HUES64 (cell line): ENCODE measurements around the gene HOXA5.

Source experiments
- H3K27ac ChIP-seq: 2 replicates; pipeline ENCODE4 v1.7.0; 2013; ENCODE audit warnings: low read depth, low read length, inconsistent platforms
- H3K27me3 ChIP-seq: 2 replicates; pipeline ENCODE4 v1.6.1; 2013; ENCODE audit warnings: mild to moderate bottlenecking, low read length; ENCODE audit not compliant: insufficient read depth
- H3K36me3 ChIP-seq: 2 replicates; pipeline ENCODE4 v1.6.1; 2013; ENCODE audit warnings: mild to moderate bottlenecking, low read length; ENCODE audit not compliant: insufficient read depth
- H3K4me1 ChIP-seq: 2 replicates; pipeline ENCODE4 v1.6.1; 2013; ENCODE audit warnings: mild to moderate bottlenecking, low read length, moderate library complexity; ENCODE audit not compliant: insufficient read depth
- H3K4me3 ChIP-seq: 2 replicates; pipeline ENCODE4 v1.5.1; 2013; ENCODE audit warnings: mild to moderate bottlenecking, low read length, moderate library complexity
- H3K9ac ChIP-seq: 2 replicates; pipeline ENCODE4 v1.6.1; 2013; ENCODE audit warnings: mild to moderate bottlenecking, low read depth, low read length
- H3K9me3 ChIP-seq: 2 replicates; pipeline ENCODE4 v1.6.1; 2013; ENCODE audit warnings: low read depth, low read length; ENCODE audit not compliant: insufficient read depth
- WGBS: fragments of 150-250, 120-280 bp; methylation state at CpG from one replicate; pipeline ENCODE4 v1.1.7; 2013; ENCODE audit warnings: missing lambda C conversion rate; 5-methylcytosine and 5-hydroxymethylcytosine counted together

The HOXA5 gene

GRCh38 chr7:27167916-27168264 lies 24.4 kb upstream of the HOXA5 start:
- H3K9me3 ChIP-seq = 0 out of 2 replicates have a peak, but pooled peaks cover 8% of the 10 kb centered on the region
- no peak overlapping the region for H3K4me3 ChIP-seq
- no peak overlapping the region for H3K27ac ChIP-seq
- no peak overlapping the region for H3K9ac ChIP-seq
- H3K4me1 ChIP-seq = no peaks in the 10 kb centered on the region
- H3K36me3 ChIP-seq = no peaks in the 10 kb centered on the region
- peaks cover 100% of the 10 kb centered on the region for H3K27me3 ChIP-seq
- WGBS = 20% methylated on average over 4 of the region's 4 CpGs

- Histone ChIP-seq H3K27me3 (peaks cover 100% of the 10 kb centered on the region), H3K9ac (no peak overlapping the region), H3K36me3 (no peaks in the 10 kb centered on the region), H3K27ac (no peak overlapping the region), H3K4me1 (no peaks in the 10 kb centered on the region), H3K4me3 (no peak overlapping the region), H3K9me3 (0 out of 2 replicates have a peak, but pooled peaks cover 8% of the 10 kb centered on the region)
- 5% methylated on average over 50 of the region's 50 CpGs for WGBS
Measured at GRCh38 chr7:27166531-27167505, 23.3 kb upstream of the HOXA5 start.

GRCh38 chr7:27165996-27166530 lies 22.6 kb upstream of the HOXA5 start:
- peaks cover 100% of the 10 kb centered on the region for H3K27me3 ChIP-seq
- no peaks in the 10 kb centered on the region for H3K4me1 ChIP-seq
- WGBS = 8% methylated on average over 46 of the region's 46 CpGs
- no peaks in the 10 kb centered on the region for H3K36me3 ChIP-seq
- H3K9ac ChIP-seq = no peak overlapping the region
- H3K9me3 ChIP-seq = 0 out of 2 replicates have a peak, but pooled peaks cover 5% of the 10 kb centered on the region
- H3K4me3 ChIP-seq = no peak overlapping the region
- H3K27ac ChIP-seq = no peak overlapping the region

DNA sequence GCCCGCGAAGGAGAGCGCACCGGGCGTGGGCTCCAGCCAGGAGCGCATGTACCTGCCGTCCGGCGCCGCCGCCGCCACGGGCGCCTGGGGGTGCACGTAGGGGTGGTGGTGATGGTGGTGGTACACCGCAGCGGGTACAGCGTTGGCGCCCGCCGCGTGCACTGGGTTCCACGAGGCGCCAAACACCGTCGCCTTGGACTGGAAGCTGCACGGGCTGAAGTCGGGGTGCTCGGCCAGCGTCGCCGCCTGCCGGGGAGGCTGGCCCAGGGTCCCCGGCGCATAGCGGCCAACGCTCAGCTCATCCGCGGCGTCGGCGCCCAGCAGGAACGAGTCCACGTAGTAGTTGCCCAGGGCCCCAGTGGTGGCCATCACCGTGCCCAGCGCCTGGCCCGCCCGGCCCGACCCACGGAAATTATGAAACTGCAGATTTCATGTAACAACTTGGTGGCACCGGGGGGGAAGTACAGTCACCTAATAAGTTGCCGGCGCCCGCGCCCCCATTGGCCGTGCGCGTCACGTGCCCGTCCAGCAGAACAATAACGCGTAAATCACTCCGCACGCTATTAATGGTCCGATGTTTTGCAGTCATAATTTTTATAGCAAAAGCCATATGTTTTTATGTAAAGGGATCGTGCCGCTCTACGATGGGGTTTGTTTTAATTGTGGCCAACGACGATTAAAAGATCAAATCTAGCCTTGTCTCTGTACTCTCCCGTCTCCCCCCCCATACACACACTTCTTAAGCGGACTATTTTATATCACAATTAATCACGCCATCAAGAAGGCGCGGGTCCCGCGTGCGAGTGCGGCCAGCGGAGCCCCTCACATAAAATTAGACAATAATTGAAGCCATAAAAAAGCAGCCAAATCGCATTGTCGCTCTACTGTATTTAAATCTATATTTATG lies 21.9 kb upstream of the HOXA5 start, which contains the start of gene HOXA9:
Gene HOXA9 (minus strand): TSS at position 449 of the 907 bp plus-strand sequence. CDS start 80 bp downstream, at position 369.
- peaks cover 100% of the 10 kb centered on the region for H3K27me3 ChIP-seq
- 10% methylated on average over 80 of the region's 82 CpGs for WGBS
- H3K36me3 ChIP-seq = no peaks in the 10 kb centered on the region
- H3K9ac ChIP-seq = no peak within 1 kb of the TSS
- no peak within 1 kb of the TSS for H3K27ac ChIP-seq
- 0 out of 2 replicates have a peak, but pooled peaks cover 4% of the 10 kb centered on the region for H3K9me3 ChIP-seq
- H3K4me1 ChIP-seq = no peaks in the 10 kb centered on the region
- H3K4me3 ChIP-seq = no peak within 1 kb of the TSS

GRCh38 chr7:27164367-27165088 lies 21.0 kb upstream of the HOXA5 start:
- Histone ChIP-seq H3K27me3 (peaks cover 100% of the 10 kb centered on the region), H3K27ac (no peak overlapping the region), H3K9me3 (0 out of 2 replicates have a peak, but pooled peaks cover 4% of the 10 kb centered on the region), H3K9ac (no peak overlapping the region), H3K36me3 (no peaks in the 10 kb centered on the region), H3K4me3 (no peak overlapping the region), H3K4me1 (no peaks in the 10 kb centered on the region)
- WGBS = 3% methylated on average over 47 of the region's 47 CpGs

DNA sequence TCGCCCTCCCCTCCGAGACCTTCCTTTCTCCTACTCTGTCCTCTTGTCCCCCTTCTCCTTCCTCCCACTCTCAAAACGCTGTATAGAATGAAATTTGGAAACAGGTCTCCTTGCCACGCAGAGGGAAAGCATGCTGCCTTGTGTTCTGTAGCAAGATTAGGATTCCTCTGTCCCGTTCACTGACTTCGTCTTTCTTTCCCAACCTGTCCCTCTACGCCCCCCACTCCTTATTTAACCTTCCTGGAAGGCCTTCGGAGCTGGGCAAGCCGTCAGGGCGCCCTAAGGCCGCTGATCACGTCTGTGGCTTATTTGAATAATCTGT lies 20.5 kb upstream of the HOXA5 start:
- H3K4me3 ChIP-seq = no peak overlapping the region
- 0 out of 2 replicates have a peak, but pooled peaks cover 4% of the 10 kb centered on the region for H3K9me3 ChIP-seq
- peaks cover 100% of the 10 kb centered on the region for H3K27me3 ChIP-seq
- no peaks in the 10 kb centered on the region for H3K36me3 ChIP-seq
- no peak overlapping the region for H3K9ac ChIP-seq
- H3K4me1 ChIP-seq = no peaks in the 10 kb centered on the region
- H3K27ac ChIP-seq = no peak overlapping the region
- WGBS = 4% methylated on average over 12 of the region's 12 CpGs

DNA sequence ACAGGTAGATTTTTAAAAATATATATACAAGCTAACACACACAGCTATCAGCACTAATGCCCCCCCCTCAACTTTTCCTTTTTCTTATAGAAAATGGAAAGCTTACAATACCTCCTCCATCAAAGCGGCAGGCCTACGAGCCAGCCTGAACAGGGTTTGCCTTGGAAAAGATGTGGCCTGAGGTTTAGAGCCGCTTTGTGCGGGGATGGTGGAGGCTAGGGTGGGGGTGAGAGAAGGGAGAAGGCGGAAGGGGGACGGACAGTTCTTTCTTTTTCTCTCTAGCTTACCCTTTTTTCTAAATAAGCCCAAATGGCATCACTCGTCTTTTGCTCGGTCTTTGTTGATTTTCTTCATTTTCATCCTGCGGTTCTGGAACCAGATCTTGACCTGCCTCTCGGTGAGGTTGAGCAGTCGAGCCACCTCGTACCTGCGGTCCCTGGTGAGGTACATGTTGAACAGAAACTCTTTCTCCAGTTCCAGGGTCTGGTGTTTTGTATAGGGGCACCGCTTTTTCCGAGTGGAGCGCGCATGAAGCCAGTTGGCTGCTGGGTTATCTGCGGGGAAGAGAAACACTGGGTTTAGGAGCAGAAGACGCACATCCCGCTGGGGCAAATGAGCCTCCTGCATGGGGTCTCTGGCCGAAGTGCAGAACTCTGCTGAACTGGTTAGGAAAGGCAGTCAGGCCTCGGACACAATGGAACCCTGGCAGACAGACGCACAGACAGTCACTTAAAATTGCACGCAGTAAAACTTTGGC lies 20.0 kb upstream of the HOXA5 start:
- Histone ChIP-seq H3K4me3 (no peak overlapping the region), H3K27ac (no peak overlapping the region), H3K9ac (no peak overlapping the region), H3K9me3 (0 out of 2 replicates have a peak, but pooled peaks cover 4% of the 10 kb centered on the region), H3K27me3 (peaks cover 100% of the 10 kb centered on the region), H3K4me1 (no peaks in the 10 kb centered on the region), H3K36me3 (no peaks in the 10 kb centered on the region)
- 16% methylated on average over 24 of the region's 24 CpGs for WGBS

- Histone ChIP-seq H3K36me3 (no peaks in the 10 kb centered on the region), H3K9me3 (0 out of 2 replicates have a peak, but pooled peaks cover 4% of the 10 kb centered on the region), H3K4me1 (no peaks in the 10 kb centered on the region), H3K27me3 (peaks cover 100% of the 10 kb centered on the region), H3K27ac (no peak overlapping the region), H3K9ac (no peak overlapping the region), H3K4me3 (no peak overlapping the region)
- WGBS = 70% methylated on average over 6 of the region's 7 CpGs
Measured at GRCh38 chr7:27162561-27163287, 19.2 kb upstream of the HOXA5 start.

DNA sequence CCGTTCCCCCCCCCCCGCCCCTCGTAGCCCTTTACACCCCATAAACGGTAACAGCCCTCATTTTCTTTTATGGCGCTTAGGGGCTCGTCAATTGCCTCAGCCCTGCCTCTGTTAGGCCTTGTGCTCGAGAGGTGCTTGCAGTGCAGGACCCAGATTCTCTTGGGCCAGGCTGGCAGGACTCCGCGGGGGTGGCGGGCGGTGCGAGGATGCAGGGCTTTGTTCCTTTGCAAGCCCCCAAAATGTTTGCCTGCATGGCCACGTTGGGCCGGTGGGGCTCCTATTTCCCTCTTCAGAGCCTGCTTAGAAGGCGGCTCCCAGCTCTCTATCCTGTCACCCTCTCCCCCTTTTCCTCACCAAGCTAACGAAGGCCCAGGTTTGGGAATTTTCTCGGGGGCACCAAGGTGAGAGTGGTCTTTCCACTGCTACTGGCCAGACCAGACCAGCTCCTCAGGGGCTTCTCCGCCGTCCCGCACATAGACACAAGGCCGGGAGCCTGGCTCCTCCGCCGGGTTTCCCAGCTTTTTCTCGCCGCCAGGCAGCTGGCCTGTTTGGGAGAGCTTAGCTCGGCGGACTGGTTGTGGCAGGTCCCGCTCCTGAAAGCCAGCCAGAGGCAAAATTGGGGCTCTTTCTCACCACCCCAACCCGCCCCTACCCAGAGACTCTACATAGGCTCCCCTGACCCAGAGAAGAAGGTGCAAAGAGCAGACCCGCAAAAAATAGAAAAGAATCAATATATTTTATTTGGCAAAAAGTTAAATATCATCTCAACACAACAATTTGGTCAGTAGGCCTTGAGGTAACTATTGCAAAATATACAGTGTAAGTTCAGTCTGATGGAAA lies 18.5 kb upstream of the HOXA5 start:
- Histone ChIP-seq H3K36me3 (no peaks in the 10 kb centered on the region), H3K9me3 (peaks cover 7% of the 10 kb centered on the region; the same call in 1 of the 2 replicates), H3K27me3 (peaks cover 100% of the 10 kb centered on the region), H3K4me1 (no peaks in the 10 kb centered on the region), H3K27ac (no peak overlapping the region), H3K9ac (no peak overlapping the region), H3K4me3 (no peak overlapping the region)
- 17% methylated on average over 28 of the region's 30 CpGs for WGBS
